ENCODE measurements around the gene METRNL.
"Not testable (repeated sequence)": the region's sequence is repeated elsewhere in the genome, so short reads cannot be mapped to it uniquely, and the experiment has no call there.

The METRNL gene, protein sequence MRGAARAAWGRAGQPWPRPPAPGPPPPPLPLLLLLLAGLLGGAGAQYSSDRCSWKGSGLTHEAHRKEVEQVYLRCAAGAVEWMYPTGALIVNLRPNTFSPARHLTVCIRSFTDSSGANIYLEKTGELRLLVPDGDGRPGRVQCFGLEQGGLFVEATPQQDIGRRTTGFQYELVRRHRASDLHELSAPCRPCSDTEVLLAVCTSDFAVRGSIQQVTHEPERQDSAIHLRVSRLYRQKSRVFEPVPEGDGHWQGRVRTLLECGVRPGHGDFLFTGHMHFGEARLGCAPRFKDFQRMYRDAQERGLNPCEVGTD

DNA sequence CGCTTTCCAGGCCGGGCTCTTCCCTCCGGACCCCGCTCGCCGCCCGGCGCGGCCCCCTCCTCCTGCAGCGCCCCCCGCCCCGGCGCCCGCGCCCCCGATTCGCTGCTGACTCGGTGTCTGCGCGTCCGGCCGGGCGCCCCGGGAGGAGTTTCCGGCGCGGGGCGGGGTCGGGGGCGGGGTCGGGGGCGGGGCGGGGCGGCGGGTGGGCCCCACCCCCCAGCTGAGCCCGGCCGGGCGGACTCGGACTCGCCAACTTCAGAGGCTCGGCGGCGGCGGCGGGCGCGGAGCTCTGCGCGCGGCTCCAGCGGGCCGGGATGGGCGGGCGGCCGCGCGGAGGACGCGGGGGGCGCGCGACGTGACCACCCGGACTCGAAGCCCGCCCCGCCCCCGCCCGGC lies at the start of gene METRNL:
METRNL (plus strand) TSS at position 258 of the 396 bp plus-strand sequence. CDS start 207 bp downstream, outside the sequence.
- H3K27me3 ChIP-seq (ENCODE audit: insufficient read depth, low read depth, severe bottlenecking) = peaks cover 39% of the 10 kb centered on the region

DNA sequence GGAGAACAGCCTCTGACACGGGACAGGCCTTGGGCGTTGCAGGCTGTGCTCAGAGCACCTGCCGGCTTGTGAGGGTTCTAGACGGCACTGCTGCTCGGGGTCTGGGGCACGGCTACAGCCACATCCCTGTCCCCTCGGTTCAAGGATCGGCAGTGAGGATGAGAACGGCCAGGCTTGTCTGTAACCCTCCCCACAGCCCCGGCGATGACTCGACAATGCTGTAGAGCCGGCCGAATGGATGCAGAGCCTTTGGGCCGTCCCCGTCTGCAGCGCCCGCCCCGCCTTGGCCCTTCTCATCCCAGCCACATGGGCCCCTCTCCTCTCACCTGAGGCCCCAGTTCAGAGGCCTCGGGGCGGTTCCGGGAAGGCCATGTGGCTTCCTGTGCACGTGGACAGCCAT lies 49.0 kb upstream of the METRNL start:
- TF ChIP-seq, protein P1, sequence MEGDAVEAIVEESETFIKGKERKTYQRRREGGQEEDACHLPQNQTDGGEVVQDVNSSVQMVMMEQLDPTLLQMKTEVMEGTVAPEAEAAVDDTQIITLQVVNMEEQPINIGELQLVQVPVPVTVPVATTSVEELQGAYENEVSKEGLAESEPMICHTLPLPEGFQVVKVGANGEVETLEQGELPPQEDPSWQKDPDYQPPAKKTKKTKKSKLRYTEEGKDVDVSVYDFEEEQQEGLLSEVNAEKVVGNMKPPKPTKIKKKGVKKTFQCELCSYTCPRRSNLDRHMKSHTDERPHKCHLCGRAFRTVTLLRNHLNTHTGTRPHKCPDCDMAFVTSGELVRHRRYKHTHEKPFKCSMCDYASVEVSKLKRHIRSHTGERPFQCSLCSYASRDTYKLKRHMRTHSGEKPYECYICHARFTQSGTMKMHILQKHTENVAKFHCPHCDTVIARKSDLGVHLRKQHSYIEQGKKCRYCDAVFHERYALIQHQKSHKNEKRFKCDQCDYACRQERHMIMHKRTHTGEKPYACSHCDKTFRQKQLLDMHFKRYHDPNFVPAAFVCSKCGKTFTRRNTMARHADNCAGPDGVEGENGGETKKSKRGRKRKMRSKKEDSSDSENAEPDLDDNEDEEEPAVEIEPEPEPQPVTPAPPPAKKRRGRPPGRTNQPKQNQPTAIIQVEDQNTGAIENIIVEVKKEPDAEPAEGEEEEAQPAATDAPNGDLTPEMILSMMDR (IDR thresholded peaks at IDR 0.05; ENCODE audit: low read depth, low read length) = no peak
- Histone ChIP-seq H3K27me3 (ENCODE audit: insufficient read depth, low read depth, severe bottlenecking) (no peaks in the 10 kb centered on the region), H3K27ac (no peak overlapping the region), H3K36me3 (peaks cover 10% of the 10 kb centered on the region), H3K4me3 (ENCODE audit: low read depth, low read length) (no peak overlapping the region), H3K9me3 (ENCODE audit: severe bottlenecking) (peaks cover 8% of the 10 kb centered on the region)
- DNase-seq = no peak

More for the DNA sequence above, at the start of gene METRNL:
- TF ChIP-seq, protein P1 (IDR thresholded peaks at IDR 0.05; ENCODE audit: low read depth, low read length) = no peak
- peak within 1 kb of the TSS; percentile 32 for H3K4me3 ChIP-seq (ENCODE audit: low read depth, low read length)
- no peak within 1 kb of the TSS for H3K27ac ChIP-seq
- no peaks in the 10 kb centered on the region for H3K36me3 ChIP-seq
- peak; percentile 69 for DNase-seq
- peaks cover 7% of the 10 kb centered on the region for H3K9me3 ChIP-seq (ENCODE audit: severe bottlenecking)

DNA sequence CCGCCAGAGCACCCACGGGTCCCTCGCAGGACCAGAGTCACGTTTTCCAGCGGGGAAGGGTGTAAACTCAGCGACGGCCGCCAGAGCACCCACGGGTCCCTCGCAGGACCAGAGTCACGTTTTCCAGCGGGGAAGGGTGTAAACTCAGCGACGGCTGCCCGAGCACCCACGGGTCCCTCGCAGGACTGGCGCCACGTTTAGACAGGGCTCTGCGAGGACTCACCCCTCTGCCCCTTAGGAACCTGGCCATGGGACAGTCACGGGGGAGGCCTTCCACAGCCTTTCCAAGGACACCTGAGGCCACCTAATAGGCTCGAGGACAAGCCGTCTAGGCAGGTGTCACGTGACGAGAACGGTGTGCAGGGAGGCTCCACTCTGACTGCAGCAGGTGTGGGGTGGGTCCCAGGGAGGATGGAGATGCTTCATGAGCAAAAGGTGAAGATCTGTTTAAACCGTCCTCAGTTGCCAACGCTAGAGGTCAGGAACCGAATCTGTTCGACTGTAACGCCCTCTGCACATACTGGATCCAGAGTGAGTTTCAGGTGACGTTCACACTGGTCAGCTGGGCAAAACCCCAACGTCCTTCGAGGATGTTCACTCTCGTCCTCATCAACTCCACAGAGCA lies 48.0 kb upstream of the METRNL start:
- Histone ChIP-seq H3K4me3 (ENCODE audit: low read depth, low read length) (no peak overlapping the region), H3K36me3 (peaks cover 10% of the 10 kb centered on the region)
- no peak for DNase-seq

DNA sequence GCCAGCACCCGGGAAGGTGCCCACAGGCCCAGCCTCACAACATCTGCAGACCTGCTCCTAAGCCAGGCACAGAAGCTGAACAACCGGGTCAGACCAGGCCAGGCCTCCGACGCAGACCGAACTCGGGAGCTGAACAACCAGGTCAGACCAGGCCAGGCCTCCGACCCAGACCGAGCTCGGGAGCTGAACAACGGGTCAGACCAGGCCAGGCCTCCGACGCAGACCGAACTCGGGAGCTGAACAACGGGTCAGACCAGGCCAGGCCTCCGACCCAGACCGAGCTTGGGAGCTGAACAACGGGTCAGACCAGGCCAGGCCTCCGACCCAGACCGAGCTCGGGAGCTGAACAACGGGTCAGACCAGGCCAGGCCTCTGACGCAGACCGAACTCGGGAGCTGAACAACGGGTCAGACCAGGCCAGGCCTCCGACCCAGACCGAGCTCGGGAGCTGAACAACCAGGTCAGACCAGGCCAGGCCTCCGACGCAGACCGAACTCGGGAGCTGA lies 47.4 kb upstream of the METRNL start:
- not testable (repeated sequence) for DNase-seq; H3K27ac ChIP-seq; H3K27me3 ChIP-seq (ENCODE audit: insufficient read depth, low read depth, severe bottlenecking); H3K9me3 ChIP-seq (ENCODE audit: severe bottlenecking); H3K4me3 ChIP-seq (ENCODE audit: low read depth, low read length)
- peaks cover 10% of the 10 kb centered on the region for H3K36me3 ChIP-seq

More for the DNA sequence above, 48.0 kb upstream of the METRNL start:
- H3K9me3 ChIP-seq (ENCODE audit: severe bottlenecking) = peaks cover 8% of the 10 kb centered on the region
- TF ChIP-seq, protein P1 (IDR thresholded peaks at IDR 0.05; ENCODE audit: low read depth, low read length) = no peak
- H3K27ac ChIP-seq = no peak overlapping the region
- no peaks in the 10 kb centered on the region for H3K27me3 ChIP-seq (ENCODE audit: insufficient read depth, low read depth, severe bottlenecking)

DNA sequence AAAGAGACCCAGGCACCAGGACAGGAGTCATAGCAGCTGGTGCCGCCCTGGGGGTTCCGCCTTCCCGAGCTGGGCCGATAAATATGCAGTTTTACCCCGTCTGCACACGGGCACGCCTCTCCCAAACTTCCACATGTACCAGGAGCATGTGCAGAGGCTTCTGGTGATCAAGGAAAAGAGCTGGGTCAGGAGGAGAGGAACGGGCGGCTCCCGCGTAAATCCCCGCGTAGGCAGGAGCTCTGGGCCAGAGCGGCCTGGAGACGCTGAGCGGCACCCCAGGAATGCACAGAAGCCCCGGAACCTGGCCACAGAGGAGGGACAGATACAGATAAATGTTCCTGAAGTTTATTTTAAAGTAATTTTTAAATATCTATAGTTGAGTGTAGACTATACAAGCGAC lies 46.6 kb upstream of the METRNL start:
- DNase-seq = no peak
- no peak overlapping the region for H3K4me3 ChIP-seq (ENCODE audit: low read depth, low read length)
- peaks cover 10% of the 10 kb centered on the region for H3K36me3 ChIP-seq
- H3K9me3 ChIP-seq (ENCODE audit: severe bottlenecking) = peaks cover 8% of the 10 kb centered on the region
- TF ChIP-seq, protein P1 (IDR thresholded peaks at IDR 0.05; ENCODE audit: low read depth, low read length) = no peak
- no peaks in the 10 kb centered on the region for H3K27me3 ChIP-seq (ENCODE audit: insufficient read depth, low read depth, severe bottlenecking)
- H3K27ac ChIP-seq = no peak overlapping the region

DNA sequence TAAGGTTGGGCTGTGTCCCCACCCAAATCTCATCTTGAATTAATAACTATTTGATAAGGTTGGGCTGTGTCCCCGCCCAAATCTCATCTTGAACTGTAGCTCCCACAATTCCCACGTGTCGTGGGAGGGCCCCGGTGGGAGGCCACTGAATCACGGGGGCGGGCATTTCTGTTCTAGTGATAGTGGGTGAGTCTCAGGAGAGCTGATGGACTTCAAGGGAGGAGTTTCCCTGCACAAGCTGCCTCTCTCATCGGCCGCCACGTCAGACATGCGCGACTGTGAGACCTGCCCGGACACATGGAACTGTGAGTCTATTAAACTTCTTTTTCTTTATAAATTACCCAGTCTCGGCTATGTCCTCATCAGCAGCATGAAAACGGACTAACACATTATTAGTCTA lies 44.9 kb upstream of the METRNL start:
- TF ChIP-seq, protein P1 (IDR thresholded peaks at IDR 0.05; ENCODE audit: low read depth, low read length) = no peak

More for the DNA sequence above, 44.9 kb upstream of the METRNL start:
- H3K9me3 ChIP-seq (ENCODE audit: severe bottlenecking) = peaks cover 8% of the 10 kb centered on the region
- no peak overlapping the region for H3K27ac ChIP-seq
- DNase-seq = no peak
- no peak overlapping the region for H3K4me3 ChIP-seq (ENCODE audit: low read depth, low read length)
- H3K36me3 ChIP-seq = peaks cover 7% of the 10 kb centered on the region
- no peaks in the 10 kb centered on the region for H3K27me3 ChIP-seq (ENCODE audit: insufficient read depth, low read depth, severe bottlenecking)
